ENCODE measurements around the gene MAVS. TPM values are rescaled to one million over a fixed set of nuclear protein-coding genes. Genes with fewer than 3 reads are reported as not detected.

MAVS gene
- total RNA-seq: 12.0 and 12.9 TPM in 2 replicates

GRCh38 chr20:3846740-3847428 lies at the start of gene MAVS:
MAVS (plus strand) TSS chr20:3846834; CDS start chr20:3854625, 7,791 bp downstream.

GRCh38 chr20:3820048-3820900 lies 26.4 kb upstream of the MAVS start, which contains the start of gene AP5S1:
AP5S1 (plus strand) TSS chr20:3820547; CDS start chr20:3822118, 1,571 bp downstream.

DNA sequence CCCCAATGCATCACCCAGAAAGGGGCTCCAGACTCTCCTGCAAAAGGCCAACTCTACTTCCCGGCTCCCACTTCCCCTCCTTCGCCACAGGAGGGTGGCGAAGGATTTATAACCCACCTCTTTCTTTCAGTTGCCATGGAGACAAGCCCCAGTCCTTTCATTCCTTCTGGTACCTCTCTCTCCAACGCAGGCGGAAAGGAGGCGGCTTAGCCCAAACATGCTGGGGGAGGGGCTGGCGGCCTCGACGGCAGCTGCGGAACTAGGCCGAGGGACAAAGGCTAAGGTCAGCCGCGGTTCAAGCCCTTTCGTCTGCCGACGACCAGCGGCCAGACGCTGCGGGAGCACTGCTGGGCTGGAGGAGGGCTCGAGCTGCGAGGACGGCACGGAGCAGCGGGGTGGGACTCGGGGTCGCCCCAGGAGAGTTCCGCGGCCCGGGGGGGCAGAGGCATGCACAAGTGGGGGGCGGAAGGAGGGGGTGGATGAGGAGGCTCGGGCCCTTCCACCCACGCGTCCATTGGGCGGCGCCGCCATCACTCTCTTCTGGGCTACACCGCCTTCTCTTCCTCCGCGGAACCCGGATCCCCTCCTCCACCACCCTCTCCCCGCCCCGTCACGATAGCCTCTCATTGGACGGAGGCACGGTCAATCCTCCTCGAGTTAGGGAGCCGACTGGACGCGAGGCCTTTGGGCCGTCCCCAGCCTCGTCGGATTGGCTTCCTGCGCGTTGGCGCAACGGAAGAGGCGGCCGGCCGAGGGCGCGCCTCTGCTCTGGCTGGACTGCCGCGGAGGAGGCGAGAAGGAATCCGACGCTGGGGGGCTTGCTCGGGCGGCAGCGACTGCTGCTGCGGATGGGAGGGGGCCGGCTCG lies 42.2 kb downstream of the MAVS start, which contains the start of gene PANK2:
Gene PANK2, plus strand, starts transcription at position 766 of the 867 bp plus-strand sequence.

Other genes starting within 250 kb of the MAVS start
- gene GFRA4, start 183.4 kb upstream of the MAVS start, total RNA-seq: not detected in 2 replicates
- gene ADAM33, start 164.8 kb upstream of the MAVS start, total RNA-seq: 0.32 and 0.76 TPM in 2 replicates
- gene SIGLEC1, start 134.2 kb upstream of the MAVS start, total RNA-seq: not detected in 2 replicates
- 3.9 and 16.3 TPM in 2 replicates for gene HSPA12B, start 114.1 kb upstream of the MAVS start, total RNA-seq
- gene ADISSP, start 79.1 kb upstream of the MAVS start, total RNA-seq: 20.2 and 29.6 TPM in 2 replicates
- gene SPEF1, start 65.4 kb upstream of the MAVS start, total RNA-seq: not detected in 2 replicates
- 96.8 and 118 TPM in 2 replicates for gene CENPB, start 60.1 kb upstream of the MAVS start, total RNA-seq
- gene CDC25B, start 50.5 kb upstream of the MAVS start, total RNA-seq: 10.7 and 14.9 TPM in 2 replicates
- gene AP5S1, start 26.3 kb upstream of the MAVS start, total RNA-seq: 10.7 and 16.4 TPM in 2 replicates
- 60.7 and 88.1 TPM in 2 replicates for gene PANK2, start 42.6 kb downstream of the MAVS start, total RNA-seq
- gene RNF24, start 168.7 kb downstream of the MAVS start, total RNA-seq: 1.5 and 1.6 TPM in 2 replicates